Measurements from ENCODE around the gene SCYGR8.
"Not testable (repeated sequence)": the region's sequence is repeated elsewhere in the genome, so short reads cannot be mapped to it uniquely, and the experiment has no call there.

Gene SCYGR8

GRCh38 chr2:227739351-227739750 lies 6.3 kb upstream of the SCYGR8 start:
- Histone ChIP-seq H4K91ac (ENCODE audit: low read depth, low read length) (peak overlapping the region; percentile 88), H2AFZ (ENCODE audit: insufficient read depth, low read length, poor library complexity) (peak overlapping the region; percentile 78), H3K9me3 (ENCODE audit: insufficient read depth, low read depth, low read length) (no peaks in the 10 kb centered on the region), H2AK5ac (ENCODE audit: low read length) (peak overlapping the region; percentile 75), H4K12ac (ENCODE audit: low read depth, low read length) (no peak overlapping the region), H3K79me1 (ENCODE audit: low read length) (peaks cover 28% of the 10 kb centered on the region), H3K4me3 (ENCODE audit: low read depth, low read length) (no peak overlapping the region), H3K18ac (ENCODE audit: low read length) (no peak overlapping the region), H3K79me2 (ENCODE audit: control insufficient read depth, insufficient read depth, low read length, poor library complexity) (no peaks in the 10 kb centered on the region), H3K4me2 (ENCODE audit: low read length) (no peak overlapping the region), H2BK120ac (ENCODE audit: insufficient read depth, low read length, poor library complexity) (peak overlapping the region; percentile 93), H3K23ac (ENCODE audit: low read length) (no peak overlapping the region), H4K8ac (ENCODE audit: low read depth, low read length) (peak overlapping the region; percentile 64), H3K36me3 (ENCODE audit: control insufficient read depth in 1 of 2, insufficient read depth in 2 of 2, low read length in 2 of 2) (no peaks in the 10 kb centered on the region), H2BK5ac (ENCODE audit: low read depth, low read length, poor library complexity) (peak overlapping the region; percentile 94), H3K4me1 (ENCODE audit: control insufficient read depth in 1 of 2, insufficient read depth in 2 of 2, low read length in 2 of 2) (peaks cover 13 to 16% of the 10 kb centered on the region in 2 experiments), H3K27ac (ENCODE audit: low read depth, low read length) (peak overlapping the region; percentile 76), H2BK12ac (ENCODE audit: low read length) (peak overlapping the region; percentile 87), H3K27me3 (ENCODE audit: insufficient read depth, low read length) (no peaks in the 10 kb centered on the region), H3K9ac (ENCODE audit: low read length) (no peak overlapping the region), H3K4ac (ENCODE audit: low read depth, low read length) (no peak overlapping the region), H3K14ac (ENCODE audit: low read length) (peak overlapping the region; percentile 88)
- no CpG with 5 or more reads among the region's 14 CpGs for WGBS (ENCODE audit: extremely low coverage, insufficient coverage, insufficient read length)
- DNase-seq: no peak

GRCh38 chr2:227740705-227741104 lies 5.0 kb upstream of the SCYGR8 start:
- H4K8ac ChIP-seq (ENCODE audit: low read depth, low read length); H3K27me3 ChIP-seq (ENCODE audit: insufficient read depth, low read length); H2AFZ ChIP-seq (ENCODE audit: insufficient read depth, low read length, poor library complexity); H3K79me2 ChIP-seq (ENCODE audit: control insufficient read depth, insufficient read depth, low read length, poor library complexity); H3K14ac ChIP-seq (ENCODE audit: low read length); H3K9ac ChIP-seq (ENCODE audit: low read length); H3K4ac ChIP-seq (ENCODE audit: low read depth, low read length); H4K12ac ChIP-seq (ENCODE audit: low read depth, low read length); H2BK5ac ChIP-seq (ENCODE audit: low read depth, low read length, poor library complexity); DNase-seq; H2AK5ac ChIP-seq (ENCODE audit: low read length); H3K9me3 ChIP-seq (ENCODE audit: insufficient read depth, low read depth, low read length); H3K27ac ChIP-seq (ENCODE audit: low read depth, low read length); H3K4me3 ChIP-seq (ENCODE audit: low read depth, low read length); H3K4me2 ChIP-seq (ENCODE audit: low read length); H3K36me3 ChIP-seq (ENCODE audit: control insufficient read depth in 1 of 2, insufficient read depth in 2 of 2, low read length in 2 of 2); H3K18ac ChIP-seq (ENCODE audit: low read length); H3K23ac ChIP-seq (ENCODE audit: low read length): not testable (repeated sequence)
- Histone ChIP-seq H3K79me1 (ENCODE audit: low read length) (peaks cover 29% of the 10 kb centered on the region), H2BK12ac (ENCODE audit: low read length) (peak overlapping the region; percentile 87), H4K91ac (ENCODE audit: low read depth, low read length) (peak overlapping the region; percentile 24), H2BK120ac (ENCODE audit: insufficient read depth, low read length, poor library complexity) (peak overlapping the region; percentile 76), H3K4me1 (ENCODE audit: control insufficient read depth in 1 of 2, insufficient read depth in 2 of 2, low read length in 2 of 2) (peaks cover 14 to 16% of the 10 kb centered on the region in 2 experiments)
- WGBS (ENCODE audit: extremely low coverage, insufficient coverage, insufficient read length): no CpG with 5 or more reads among the region's 7 CpGs

- Histone ChIP-seq H3K9me3 (ENCODE audit: insufficient read depth, low read depth, low read length) (no peaks in the 10 kb centered on the region), H4K12ac (ENCODE audit: low read depth, low read length) (no peak overlapping the region), H3K4ac (ENCODE audit: low read depth, low read length) (no peak overlapping the region), H2BK120ac (ENCODE audit: insufficient read depth, low read length, poor library complexity) (no peak overlapping the region), H2BK12ac (ENCODE audit: low read length) (no peak overlapping the region), H2AFZ (ENCODE audit: insufficient read depth, low read length, poor library complexity) (no peak overlapping the region), H3K9ac (ENCODE audit: low read length) (no peak overlapping the region), H3K4me1 (ENCODE audit: control insufficient read depth in 1 of 2, insufficient read depth in 2 of 2, low read length in 2 of 2) (peaks cover 13 to 15% of the 10 kb centered on the region in 2 experiments), H3K27ac (ENCODE audit: low read depth, low read length) (no peak overlapping the region), H4K91ac (ENCODE audit: low read depth, low read length) (no peak overlapping the region), H3K23ac (ENCODE audit: low read length) (no peak overlapping the region), H2AK5ac (ENCODE audit: low read length) (no peak overlapping the region), H3K36me3 (ENCODE audit: control insufficient read depth in 1 of 2, insufficient read depth in 2 of 2, low read length in 2 of 2) (no peaks in the 10 kb centered on the region), H3K79me1 (ENCODE audit: low read length) (peaks cover 17% of the 10 kb centered on the region), H2BK5ac (ENCODE audit: low read depth, low read length, poor library complexity) (no peak overlapping the region), H3K18ac (ENCODE audit: low read length) (no peak overlapping the region), H3K4me3 (ENCODE audit: low read depth, low read length) (no peak overlapping the region), H3K4me2 (ENCODE audit: low read length) (no peak overlapping the region), H3K27me3 (ENCODE audit: insufficient read depth, low read length) (no peaks in the 10 kb centered on the region), H3K79me2 (ENCODE audit: control insufficient read depth, insufficient read depth, low read length, poor library complexity) (no peaks in the 10 kb centered on the region), H4K8ac (ENCODE audit: low read depth, low read length) (no peak overlapping the region), H3K14ac (ENCODE audit: low read length) (no peak overlapping the region)
- DNase-seq: peak; percentile 38 to 60
- no CpG with 5 or more reads among the region's 6 CpGs for WGBS (ENCODE audit: extremely low coverage, insufficient coverage, insufficient read length)
Observed at GRCh38 chr2:227748079-227748478, 2.4 kb downstream of the SCYGR8 start.

- H3K23ac ChIP-seq (ENCODE audit: low read length); H3K36me3 ChIP-seq (ENCODE audit: control insufficient read depth in 1 of 2, insufficient read depth in 2 of 2, low read length in 2 of 2); H4K8ac ChIP-seq (ENCODE audit: low read depth, low read length); H3K9me3 ChIP-seq (ENCODE audit: insufficient read depth, low read depth, low read length); H2AK5ac ChIP-seq (ENCODE audit: low read length); H3K14ac ChIP-seq (ENCODE audit: low read length); H2BK12ac ChIP-seq (ENCODE audit: low read length); H2BK5ac ChIP-seq (ENCODE audit: low read depth, low read length, poor library complexity); H3K4me1 ChIP-seq (ENCODE audit: control insufficient read depth in 1 of 2, insufficient read depth in 2 of 2, low read length in 2 of 2); H3K4ac ChIP-seq (ENCODE audit: low read depth, low read length); H3K27ac ChIP-seq (ENCODE audit: low read depth, low read length); DNase-seq; H3K79me1 ChIP-seq (ENCODE audit: low read length); H4K12ac ChIP-seq (ENCODE audit: low read depth, low read length); H3K79me2 ChIP-seq (ENCODE audit: control insufficient read depth, insufficient read depth, low read length, poor library complexity); H4K91ac ChIP-seq (ENCODE audit: low read depth, low read length); H3K4me2 ChIP-seq (ENCODE audit: low read length); H3K4me3 ChIP-seq (ENCODE audit: low read depth, low read length); H2BK120ac ChIP-seq (ENCODE audit: insufficient read depth, low read length, poor library complexity); H2AFZ ChIP-seq (ENCODE audit: insufficient read depth, low read length, poor library complexity); H3K9ac ChIP-seq (ENCODE audit: low read length); H3K27me3 ChIP-seq (ENCODE audit: insufficient read depth, low read length); H3K18ac ChIP-seq (ENCODE audit: low read length): not testable (repeated sequence)
- WGBS (ENCODE audit: extremely low coverage, insufficient coverage, insufficient read length): no CpG with 5 or more reads among the region's 4 CpGs
Observed at GRCh38 chr2:227756261-227756660, 10.6 kb downstream of the SCYGR8 start.

Data from trophoblast cell (in vitro differentiated cells and primary cell).